HG03469 (cell line): ENCODE results near the gene NAP1L4.
"Not testable (repeated sequence)": the region's sequence is repeated elsewhere in the genome, so short reads cannot be mapped to it uniquely, and the experiment has no call there.

Experiments
- ATAC-seq: cut with Tn5 transposase; IDR thresholded peaks from one replicate; pipeline ENCODE4 v1.9.1; 2021; ENCODE audit warnings: mild to moderate bottlenecking, moderate library complexity, moderate number of reproducible peaks; ENCODE audit not compliant: unreplicated experiment

The NAP1L4 gene

DNA sequence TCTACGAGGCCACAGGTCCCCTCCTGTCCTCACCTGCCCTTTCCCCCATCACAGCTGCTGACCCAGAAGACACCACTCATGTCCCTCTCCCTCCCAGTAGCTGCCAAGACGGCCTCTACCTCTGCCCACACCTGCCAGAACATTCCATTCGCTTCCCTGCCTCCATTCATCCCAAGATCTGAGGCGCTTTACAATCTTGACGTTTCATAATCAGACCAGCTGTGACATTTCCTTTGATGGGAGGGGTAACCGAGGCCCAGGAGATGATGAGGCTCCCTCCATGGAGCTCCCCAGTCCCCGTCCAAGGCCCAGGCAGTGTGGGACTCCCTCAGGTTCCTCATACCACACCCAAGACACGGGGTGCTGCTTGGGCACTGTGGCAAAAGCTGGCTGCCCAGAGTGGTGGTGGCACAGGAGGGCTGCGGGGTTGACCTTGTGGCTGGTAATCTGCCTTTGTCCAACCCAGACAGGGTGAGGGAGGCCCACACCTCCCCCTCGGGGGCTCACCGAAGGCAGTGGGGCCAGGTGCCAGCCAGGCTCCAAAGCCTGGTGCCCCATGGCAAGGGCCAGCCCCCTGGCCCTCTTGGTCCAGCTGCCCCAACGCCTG is 80.2 kb downstream of the NAP1L4 start:
- ATAC-seq, result no peak

DNA sequence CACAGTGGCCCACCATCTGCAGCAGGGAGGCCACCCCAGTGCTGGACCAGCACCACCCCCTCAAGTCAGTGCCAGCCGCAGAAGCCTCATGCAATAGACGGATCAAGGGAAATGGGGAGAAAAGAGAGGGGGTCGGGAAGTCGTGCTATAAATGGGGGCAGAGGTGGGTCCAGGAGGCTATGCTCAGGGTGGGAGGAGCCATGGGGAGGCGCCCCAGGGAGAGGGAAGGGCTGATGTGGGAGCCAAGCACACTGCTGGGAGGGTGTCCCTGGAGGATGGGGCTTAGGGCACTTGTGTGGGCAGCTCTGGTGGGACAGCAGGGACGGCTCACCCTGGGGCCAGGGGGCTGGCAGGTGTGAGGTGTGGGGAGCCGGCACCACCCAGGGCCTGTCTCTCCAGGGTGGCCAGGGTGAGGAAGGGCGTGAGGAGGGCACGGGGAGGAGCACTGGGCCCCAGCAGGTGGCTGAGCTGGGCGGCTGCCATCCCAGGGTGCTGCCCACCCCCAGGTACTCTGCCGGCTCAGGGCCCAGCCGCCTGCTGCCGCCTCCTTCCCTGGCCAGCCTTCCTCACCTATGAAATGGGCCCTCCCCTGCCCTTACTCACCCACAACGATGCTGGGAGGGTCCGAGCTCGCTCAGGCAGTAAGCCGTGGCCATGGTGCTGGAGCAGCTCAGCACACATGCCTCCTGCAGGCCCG is 80.9 kb downstream of the NAP1L4 start:
- no peak for ATAC-seq

DNA sequence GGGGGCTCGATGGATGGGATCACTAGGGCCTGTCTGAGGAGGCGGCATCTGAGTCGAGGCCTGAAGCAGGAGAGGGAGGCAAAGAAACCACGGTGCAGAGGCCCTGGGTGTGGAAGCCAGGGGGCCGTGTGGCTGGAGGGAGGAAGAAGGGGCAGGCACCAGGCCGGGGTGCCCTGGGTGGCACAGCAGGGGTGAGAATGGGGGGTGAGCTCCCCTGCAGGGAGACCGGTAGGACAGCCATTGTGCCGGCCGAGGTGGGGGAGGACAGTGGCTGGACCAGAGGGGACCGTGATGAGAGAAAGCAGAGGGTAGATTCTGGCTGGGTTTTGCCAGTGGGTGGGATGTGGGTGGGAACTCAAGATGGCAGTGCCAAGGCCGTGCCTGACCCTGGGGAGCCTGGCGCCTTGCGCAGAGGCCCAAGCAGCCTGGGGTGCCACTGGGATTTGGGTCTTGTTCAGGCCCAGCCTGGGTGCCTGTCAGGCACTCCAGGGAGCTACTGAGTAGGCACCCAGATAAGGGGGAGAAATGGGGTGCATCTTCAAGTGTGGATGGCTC is 81.7 kb downstream of the NAP1L4 start:
- ATAC-seq, result no peak

DNA sequence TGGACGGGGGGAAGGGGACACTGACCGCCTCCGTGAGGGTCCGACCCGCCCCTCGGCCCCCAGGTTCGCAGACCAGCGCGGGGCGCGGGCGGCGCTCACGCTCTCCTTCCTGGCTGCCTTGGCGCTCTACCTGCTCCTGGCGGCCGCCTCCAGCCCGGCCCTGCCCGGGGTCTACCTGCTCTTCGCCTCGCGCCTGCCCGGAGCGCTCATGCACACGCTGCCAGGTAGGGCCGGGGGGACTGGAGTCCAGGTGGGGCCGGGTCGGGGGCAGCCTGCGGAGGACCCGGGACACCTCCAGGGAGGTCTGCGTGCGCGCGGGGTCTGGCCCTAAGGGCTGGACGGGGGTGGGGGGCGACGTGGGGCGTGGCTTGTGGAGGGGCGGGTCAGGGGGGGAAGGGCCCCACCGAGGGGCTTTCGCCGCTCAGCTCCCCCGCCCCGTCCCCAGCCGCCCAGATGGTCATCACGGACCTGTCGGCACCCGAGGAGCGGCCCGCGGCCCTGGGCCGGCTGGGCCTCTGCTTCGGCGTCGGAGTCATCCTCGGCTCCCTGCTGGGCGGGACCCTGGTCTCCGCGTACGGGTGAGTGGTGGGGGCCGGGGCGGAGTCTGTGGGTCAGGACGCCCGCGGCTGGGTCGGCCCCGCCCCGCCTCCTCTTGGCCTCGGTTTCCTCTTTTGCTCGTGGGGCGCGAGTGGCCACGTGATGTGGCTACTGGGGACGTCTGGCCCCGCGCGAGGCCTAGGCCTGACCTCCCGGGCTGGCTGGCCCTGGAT is 82.8 kb downstream of the NAP1L4 start:
- no peak for ATAC-seq

DNA sequence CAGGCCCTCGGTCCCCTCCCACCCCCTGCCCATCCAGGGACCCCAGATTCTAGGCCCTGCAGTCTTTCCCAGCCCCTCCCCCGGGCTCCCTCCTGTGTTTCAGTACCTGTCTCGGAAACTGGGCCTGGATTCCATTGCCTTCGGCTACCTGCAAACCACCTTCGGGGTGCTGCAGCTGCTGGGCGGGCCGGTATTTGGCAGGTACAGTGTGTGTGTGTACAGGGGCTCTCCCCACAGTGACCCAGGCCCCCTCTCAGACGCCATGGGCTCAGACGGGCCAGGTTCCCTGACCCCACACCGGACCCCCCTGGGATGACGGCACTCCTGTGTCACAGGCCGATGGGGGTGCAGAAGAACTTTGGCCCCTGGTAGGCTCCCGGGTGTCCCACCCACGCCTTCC is 84.0 kb downstream of the NAP1L4 start:
- no peak for ATAC-seq

DNA sequence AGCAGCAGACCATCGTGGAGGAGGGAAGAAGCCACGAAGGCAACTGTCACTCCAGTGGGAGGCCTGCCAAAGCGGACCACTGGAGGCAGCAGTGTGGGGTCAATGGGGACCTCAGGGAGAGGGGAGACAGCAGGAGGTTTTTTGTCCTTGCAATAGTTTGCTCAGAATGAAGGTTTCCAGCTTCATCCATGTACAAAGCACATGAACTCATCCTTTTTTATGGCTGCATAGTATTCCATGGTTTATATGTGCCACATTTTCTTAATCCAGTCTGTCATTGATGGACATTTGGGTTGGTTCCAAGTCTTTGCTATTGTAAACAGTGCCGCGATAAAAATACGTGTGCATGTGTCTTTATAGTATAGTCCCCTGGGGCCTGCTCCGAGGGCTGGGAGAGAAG is 86.8 kb downstream of the NAP1L4 start:
- ATAC-seq, result not testable (repeated sequence)

DNA sequence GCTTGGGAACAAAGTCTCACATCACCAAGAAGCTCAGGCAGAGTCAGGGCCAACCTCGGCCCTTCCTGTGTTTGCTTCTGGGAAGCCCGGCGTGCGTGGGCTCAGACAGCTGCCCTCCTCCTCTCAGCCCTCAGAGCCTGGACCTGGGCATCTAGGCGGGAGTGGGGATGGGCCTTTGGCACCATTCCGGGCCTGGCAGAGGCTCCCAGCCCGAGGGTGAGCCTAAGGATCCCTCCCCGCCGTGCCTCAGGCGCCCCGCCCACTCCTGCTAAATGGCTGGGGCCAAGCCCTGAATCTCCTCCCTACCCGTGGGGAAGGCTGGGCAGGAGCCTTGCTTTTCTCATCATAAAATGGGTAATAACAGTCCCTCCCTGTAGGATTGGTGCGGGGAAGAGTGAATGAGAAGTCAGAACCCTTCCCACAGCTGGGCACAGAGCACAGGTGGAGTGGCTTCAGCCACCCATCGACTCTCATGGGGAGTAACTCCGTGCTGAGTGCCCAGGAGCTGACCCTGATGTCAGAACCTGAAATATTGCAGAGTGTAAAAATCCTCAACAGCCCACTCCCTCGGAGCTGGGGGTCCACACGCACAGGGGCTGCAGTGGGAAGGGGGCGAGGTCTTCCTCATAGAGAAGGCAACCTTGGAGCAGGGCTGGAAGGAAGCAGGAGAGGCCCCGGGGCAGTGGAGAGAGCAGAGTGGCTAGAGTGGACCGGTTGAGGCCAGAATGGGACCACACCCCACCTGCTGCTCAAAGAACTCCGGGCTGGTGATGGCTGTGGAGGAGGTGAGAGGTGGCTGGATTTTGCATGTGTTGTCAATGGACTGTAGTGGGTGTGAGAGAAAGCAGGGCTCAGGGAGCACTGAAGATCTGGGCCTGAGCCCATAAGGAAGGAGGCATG is 87.7 kb downstream of the NAP1L4 start:
- no peak for ATAC-seq

DNA sequence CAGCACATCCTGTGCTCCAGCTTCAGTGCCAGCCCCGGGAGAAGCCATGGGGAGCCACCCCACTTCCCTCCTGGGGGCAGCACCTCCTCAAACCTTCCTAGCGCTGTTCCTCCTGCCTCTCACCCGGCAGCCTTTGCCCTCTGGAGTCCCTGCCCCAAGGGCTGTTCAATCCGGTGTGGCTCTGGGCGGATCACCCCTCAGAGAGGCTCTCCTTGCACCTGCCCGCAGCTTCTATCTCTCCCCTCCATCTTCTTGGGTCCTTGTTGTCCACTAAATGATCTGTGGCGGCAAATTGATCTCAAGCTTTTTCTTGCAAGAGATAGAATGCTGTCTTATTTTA is 88.5 kb downstream of the NAP1L4 start:
- no peak for ATAC-seq

DNA sequence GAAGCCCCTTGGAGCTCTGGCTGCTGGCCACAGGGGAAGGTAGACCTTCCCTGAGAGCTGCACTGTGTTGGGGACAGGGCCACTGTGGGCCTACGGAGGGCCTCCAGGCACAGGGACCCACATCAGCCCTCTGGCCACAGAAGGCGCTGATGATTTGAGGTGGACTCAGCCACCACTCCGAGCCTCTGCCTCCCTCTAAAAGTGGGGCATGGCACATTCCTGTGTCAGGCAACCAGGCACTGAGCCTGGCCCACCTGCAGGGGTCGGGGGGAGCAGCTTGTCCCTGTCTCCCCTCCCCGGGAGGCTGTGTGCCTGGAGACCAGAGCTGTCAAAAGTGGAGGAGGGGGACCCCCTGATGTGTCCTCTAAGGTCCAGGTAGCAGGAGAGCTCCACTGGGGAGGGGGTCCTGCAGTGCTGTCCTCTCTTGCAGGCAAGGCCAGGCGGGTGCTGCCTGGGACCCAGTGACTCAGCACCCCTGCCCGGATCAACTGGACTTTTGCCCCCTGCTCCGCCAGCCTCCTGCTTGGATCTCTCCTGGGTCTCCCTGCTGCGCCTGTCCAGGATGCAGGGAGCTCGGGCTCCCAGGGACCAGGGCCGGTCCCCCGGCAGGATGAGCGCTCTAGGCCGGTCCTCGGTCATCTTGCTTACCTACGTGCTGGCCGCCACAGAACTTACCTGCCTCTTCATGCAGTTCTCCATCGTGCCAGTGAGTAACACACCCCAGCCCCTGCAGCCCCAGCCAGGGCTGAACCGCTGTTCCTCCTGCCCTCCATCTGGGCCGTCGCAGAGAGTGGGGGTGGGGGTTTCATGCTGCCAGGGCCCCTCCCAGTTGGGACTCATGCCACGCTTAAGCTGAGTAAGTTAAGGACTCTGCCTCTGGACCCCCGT is 89.1 kb downstream of the NAP1L4 start:
- no peak for ATAC-seq

DNA sequence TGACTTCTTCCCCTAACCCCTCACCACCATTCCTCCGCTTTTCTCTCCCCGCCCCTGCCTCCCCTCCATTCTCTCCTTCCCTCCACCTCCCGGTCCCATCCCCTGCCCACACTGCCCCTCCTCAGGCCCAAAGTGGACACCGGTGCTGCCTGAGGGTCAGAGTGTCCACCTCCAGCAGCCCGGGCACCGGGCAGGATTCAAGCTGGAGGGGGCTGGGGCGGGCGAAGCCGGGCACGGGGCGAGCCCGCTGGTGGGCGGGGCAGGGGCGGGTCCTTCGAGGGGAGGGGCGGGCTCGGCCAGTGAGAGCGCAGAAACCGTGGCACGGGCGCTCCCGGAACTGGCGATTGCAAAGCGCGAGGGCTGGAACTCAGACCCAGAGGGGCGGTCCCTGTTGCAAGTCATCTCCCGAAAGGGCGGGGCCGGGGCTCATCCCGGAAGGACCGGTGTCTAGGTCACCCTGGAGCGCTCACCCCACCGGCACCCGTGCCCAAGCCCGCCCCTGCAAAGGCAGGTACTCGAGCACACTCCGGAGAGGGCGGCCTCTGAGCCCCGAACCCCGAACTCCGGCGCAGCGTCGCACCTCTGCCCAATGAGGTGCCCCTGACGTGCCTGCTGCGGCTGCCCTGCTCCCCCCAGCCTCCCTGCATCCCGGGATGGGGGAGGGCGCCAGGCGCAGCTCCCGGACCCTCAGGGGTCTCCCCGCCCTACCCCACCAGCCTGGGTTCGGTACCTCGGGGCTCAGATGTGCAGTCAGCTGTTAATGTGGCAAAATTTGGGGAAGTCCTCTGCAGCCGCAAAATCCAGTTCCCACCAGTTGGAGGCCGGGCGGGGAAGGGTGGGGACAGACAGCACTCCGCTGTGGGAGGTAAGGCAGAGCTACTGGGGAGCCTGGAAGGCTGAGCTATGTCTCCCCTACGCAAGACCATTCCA is 90.0 kb downstream of the NAP1L4 start:
- peak; percentile 72 for ATAC-seq

DNA sequence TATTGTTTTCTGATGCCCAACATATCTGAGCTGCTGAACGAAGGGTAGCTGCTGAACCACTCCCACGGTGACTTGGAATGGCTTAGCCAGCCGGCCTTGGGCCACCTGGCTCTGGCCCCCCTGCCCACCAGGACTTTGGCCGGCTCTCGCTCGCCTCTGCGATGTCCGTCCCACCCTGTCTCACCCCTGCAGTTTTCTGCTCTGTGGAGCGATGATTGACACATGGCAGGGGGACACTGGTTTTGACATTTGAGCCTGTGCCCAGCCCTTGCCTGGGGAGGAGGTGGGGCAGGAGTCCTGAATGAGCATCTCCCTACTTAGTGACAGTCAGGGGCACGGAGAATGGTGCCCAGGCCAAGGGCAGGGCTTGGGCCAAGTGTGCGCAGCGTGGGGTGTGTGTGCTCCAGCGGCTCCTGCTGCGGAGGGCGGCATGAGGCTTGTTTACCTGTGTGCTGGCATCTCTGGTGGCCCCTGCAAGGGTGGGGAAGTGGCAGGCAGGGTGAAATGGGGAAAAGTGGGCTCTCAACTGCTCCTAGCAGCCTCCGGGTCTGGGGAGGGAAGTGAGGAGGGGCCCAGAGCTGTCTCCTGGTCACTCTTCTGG is 90.8 kb downstream of the NAP1L4 start:
- no peak for ATAC-seq

DNA sequence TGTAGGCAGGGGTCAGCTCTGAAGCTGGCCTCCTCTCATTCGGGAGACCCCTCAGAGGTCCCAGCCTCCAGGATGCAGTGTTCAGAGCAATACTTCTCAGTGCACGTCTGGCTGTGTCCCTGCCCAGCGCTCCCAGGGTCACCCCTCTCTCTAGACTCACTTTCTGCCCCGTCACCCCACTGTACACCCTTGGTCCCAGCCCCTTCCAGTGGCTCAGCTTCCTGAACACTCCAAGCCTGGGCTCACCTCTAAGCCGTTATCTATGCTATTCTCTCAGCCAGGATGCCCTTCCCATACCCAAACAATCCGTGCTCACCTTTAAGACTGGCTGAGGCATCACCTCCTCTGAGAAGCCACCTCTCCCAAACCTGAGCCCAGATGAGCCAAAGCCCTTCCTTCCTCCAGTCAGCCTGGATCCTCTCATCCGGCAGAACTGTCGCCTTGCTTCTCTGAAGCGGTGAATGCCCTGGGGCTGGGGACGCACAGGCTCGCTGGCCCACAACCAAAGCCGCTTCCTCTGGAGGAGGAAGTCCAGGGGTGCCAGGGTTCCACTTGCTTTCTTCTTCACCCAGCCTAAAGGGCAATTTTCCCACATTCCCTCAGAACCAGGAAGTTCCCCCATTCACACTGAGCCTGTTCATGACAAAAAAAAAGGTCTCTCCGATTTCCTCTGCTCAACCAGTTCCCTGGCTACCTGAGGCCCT is 92.9 kb downstream of the NAP1L4 start:
- no peak for ATAC-seq

DNA sequence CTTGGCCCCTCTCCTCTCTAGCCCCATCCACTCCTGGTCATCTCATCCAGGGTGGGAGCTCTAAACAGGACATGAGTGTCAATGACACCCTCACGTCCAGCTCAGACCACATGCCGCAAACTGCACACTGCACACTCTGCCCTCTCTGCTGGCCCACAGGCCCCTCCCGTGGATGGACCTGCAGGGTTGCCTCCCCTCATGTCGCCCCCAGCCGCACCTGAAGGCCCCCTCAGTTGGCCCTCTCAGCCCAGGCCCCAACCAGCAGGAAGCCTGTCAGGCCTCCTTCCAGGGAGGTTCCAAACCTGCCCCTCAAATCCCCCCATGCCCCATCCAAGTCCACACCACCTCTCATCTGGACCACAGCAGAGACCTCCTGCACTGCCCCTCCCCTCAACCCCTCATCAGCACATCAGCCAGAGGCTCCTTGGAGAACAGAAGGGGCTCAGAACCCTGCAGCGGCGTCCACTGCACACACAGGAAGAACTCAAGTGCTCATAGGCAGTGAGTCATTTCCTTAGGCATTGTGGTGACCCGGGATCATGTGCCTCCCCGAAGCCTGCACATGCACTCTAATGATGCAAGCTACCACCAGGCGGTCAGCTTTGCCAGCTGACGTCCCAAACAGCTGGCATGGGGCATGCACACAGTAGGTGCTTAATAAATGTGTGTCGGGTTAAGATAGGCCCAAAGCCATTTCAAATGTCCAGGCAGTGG is 93.6 kb downstream of the NAP1L4 start:
- ATAC-seq, result no peak

DNA sequence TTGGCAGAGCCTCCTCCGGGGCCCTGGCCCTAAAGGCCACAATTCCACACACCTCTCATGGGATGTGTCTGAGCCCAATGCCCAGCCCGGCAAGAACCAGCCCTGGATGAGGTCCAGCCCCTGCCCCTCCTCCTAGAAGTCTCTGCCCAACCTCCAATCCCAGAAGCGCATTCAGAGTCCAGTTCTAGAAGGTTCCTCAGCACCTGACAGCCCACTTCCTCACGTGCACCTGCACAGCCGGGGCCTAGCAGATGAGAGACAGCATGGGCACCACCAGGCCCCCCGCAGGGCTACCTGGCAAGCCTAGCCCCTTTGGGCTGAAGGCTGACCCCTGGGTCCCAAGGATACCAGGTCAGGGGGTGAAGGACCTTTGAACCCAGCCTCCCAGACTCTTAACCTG is 95.1 kb downstream of the NAP1L4 start:
- ATAC-seq, result no peak

DNA sequence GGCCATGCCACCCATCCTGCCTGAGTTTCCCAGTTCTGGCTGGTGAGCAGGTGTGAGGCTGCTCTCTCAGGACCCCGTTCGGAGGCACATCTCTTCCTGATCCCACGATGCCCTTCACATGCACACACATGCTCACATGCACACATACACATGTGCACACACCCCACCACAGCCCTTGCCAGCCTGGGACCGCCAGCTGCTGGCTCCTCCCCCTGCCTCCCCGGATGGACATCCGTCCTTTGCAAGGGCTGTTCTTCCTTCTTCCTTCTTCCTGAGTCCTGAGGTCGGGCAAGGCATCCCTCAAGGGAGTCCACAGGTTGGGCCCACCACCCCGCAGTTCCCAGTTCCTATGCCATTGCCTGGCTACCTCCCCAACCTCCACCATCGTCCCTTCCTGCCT is 96.1 kb downstream of the NAP1L4 start:
- ATAC-seq, result no peak
